K562 (cell line): ENCODE measurements around the gene HSPB1. TPM values are rescaled to one million over a fixed set of nuclear protein-coding genes. Genes with fewer than 3 reads are reported as not detected.

Experiments used
- ARNT ChIP-seq, 2 experiments: fragments of 450-650 bp; IDR thresholded peaks; 2 replicates each; pipeline ENCODE4 v1.6.1; 2016; ENCODE audit warnings: mild to moderate bottlenecking in 1 of 2
- BACH1 ChIP-seq: fragments of 200-800 bp; sonication (Bioruptor generic); IDR thresholded peaks from 2 replicates; pipeline ENCODE4 v1.6.1; 2016; ENCODE audit warnings: missing genetic modification characterization, missing compliant biosample characterization
- BCL6 ChIP-seq: fragments of 250-450 bp; sonication (Bioruptor Pico); IDR thresholded peaks from 2 replicates; pipeline ENCODE4 v1.4.0; 2020
- GABPB2 ChIP-seq: fragments of 250-450 bp; sonication (Bioruptor Pico); conservative IDR thresholded peaks from 2 replicates; pipeline ENCODE4 v1.5.1; 2021; ENCODE audit warnings: mild to moderate bottlenecking
- LEF1 ChIP-seq: fragments of 450-650 bp; IDR thresholded peaks from 2 replicates; pipeline ENCODE4 v1.6.1; 2016; ENCODE audit warnings: mild to moderate bottlenecking
- MCM3 ChIP-seq: fragments of 450-650 bp; IDR thresholded peaks from 2 replicates; pipeline ENCODE4 v1.6.1; 2016
- MEF2D ChIP-seq: conservative IDR thresholded peaks from 2 replicates; pipeline ENCODE4 v1.6.1; 2016; ENCODE audit warnings: low read depth, missing genetic modification characterization, missing compliant biosample characterization
- MTA1 ChIP-seq: fragments of 450-650 bp; IDR thresholded peaks from 2 replicates; pipeline ENCODE4 v1.6.1; 2017; ENCODE audit warnings: borderline replicate concordance
- MYNN ChIP-seq, 2 experiments: sonication (generic); formaldehyde crosslinking in 1 of 2; IDR thresholded peaks; 2 replicates each; pipeline versions ENCODE4 v1.5.0 to v1.6.1; 2016 to 2020; ENCODE audit warnings: antibody characterized with exemption in 1 of 2, missing genetic modification reagents in 1 of 2
- PTBP1 ChIP-seq: fragments of 200-400 bp; formaldehyde crosslinking; IDR thresholded peaks from 2 replicates; pipeline ENCODE4 v1.6.1; 2017; ENCODE audit warnings: low read depth, low read length
- PYGO2 ChIP-seq: fragments of 450-650 bp; IDR thresholded peaks from 2 replicates; pipeline ENCODE4 v1.6.1; 2016; ENCODE audit warnings: mild to moderate bottlenecking, missing genetic modification characterization, moderate library complexity, missing compliant biosample characterization
- SMARCB1 ChIP-seq: IDR thresholded peaks from 2 replicates; pipeline ENCODE4 v1.6.1; 2011; ENCODE audit warnings: improper control_type of control experiment, low read depth; ENCODE audit not compliant: insufficient read length
- STAG1 ChIP-seq: sonication (generic); formaldehyde crosslinking; IDR thresholded peaks from 2 replicates; pipeline ENCODE4 v1.5.0; 2020; ENCODE audit warnings: missing genetic modification reagents, borderline replicate concordance
- TFAM ChIP-seq: fragments of 250-450 bp; sonication (Bioruptor Pico); conservative IDR thresholded peaks from 2 replicates; pipeline ENCODE4 v1.5.0; 2021; ENCODE audit warnings: mild to moderate bottlenecking, moderate library complexity
- WHSC1 ChIP-seq: IDR thresholded peaks from one replicate; pipeline ENCODE4 v1.6.1; 2012; ENCODE audit warnings: low read length, control low read depth, inconsistent platforms
- ZBTB17 ChIP-seq: fragments of 450-650 bp; formaldehyde crosslinking; IDR thresholded peaks from 2 replicates; pipeline ENCODE4 v1.4.0; 2020; ENCODE audit warnings: mild to moderate bottlenecking
- ZNF778 ChIP-seq: fragments of 450-650 bp; formaldehyde crosslinking; IDR thresholded peaks from 2 replicates; pipeline ENCODE4 v1.4.0; 2020; ENCODE audit warnings: mild to moderate bottlenecking, moderate library complexity
- polyA plus RNA-seq, 8 experiments: library from polyadenylated mRNA; depleted of rRNA in 4 of 8; stranded (reverse) in 5 of 8; unstranded in 3 of 8; fragments of >200 nt; fragmentation: Nextera tagmentation in 2 of 8; fragmentation: Illumina TruSeq in 1 of 8; extraction: Ambion mirVana in 2 of 8; extraction: Trizol in 1 of 8; gene quantifications; 2 replicates each; pipeline versions ENCODE4 v1.2.1 to v1.2.3, GENCODE V29; 2011 to 2014; ENCODE audit warnings: inconsistent platforms in 1 of 8, missing spikeins in 1 of 8
- total RNA-seq, 7 experiments: library from RNA; depleted of rRNA in 6 of 7; stranded (reverse); fragments of >200 nt in 6 of 7; fragmentation: Illumina TruSeq in 2 of 7; extraction: Trizol in 2 of 7; gene quantifications; 2 replicates each; pipeline versions ENCODE4 v1.2.1 to v1.2.3, GENCODE V29; 2011 to 2021; ENCODE audit warnings: low replicate concordance in 1 of 7
- TF ChIP-seq, protein P1 (sequence below), 2 experiments: IDR thresholded peaks; 2 replicates each; pipeline ENCODE4 v1.6.1; 2011; ENCODE audit warnings: borderline replicate concordance in 1 of 2, control low read depth in 1 of 2, low read depth in 1 of 2, low read length in 1 of 2, mild to moderate bottlenecking in 1 of 2, mixed read lengths in 1 of 2, moderate library complexity in 1 of 2; ENCODE audit not compliant: insufficient read depth in 1 of 2, insufficient read length in 1 of 2, poor library complexity in 1 of 2, severe bottlenecking in 1 of 2; ENCODE audit errors: extremely low read depth in 1 of 2
- TF ChIP-seq, protein P2 (sequence below): fragments of 250-450 bp; sonication (Bioruptor Pico); IDR thresholded peaks from 2 replicates; pipeline ENCODE4 v1.5.0; 2020; ENCODE audit warnings: mild to moderate bottlenecking, borderline replicate concordance
- TF ChIP-seq, protein P3 (sequence below): IDR thresholded peaks from 2 replicates; pipeline ENCODE4 v1.6.1; 2016; ENCODE audit warnings: missing genetic modification characterization, missing compliant biosample characterization
- TF ChIP-seq, protein P4 (sequence below): fragments of 450-650 bp; IDR thresholded peaks from 2 replicates; pipeline ENCODE4 v1.6.1; 2014; ENCODE audit warnings: low read depth, mild to moderate bottlenecking, moderate library complexity, borderline replicate concordance
- TF ChIP-seq, protein P5 (sequence below): fragments of 250-450 bp; sonication (Bioruptor Pico); IDR thresholded peaks from 2 replicates; pipeline ENCODE4 v1.8.0; 2021; ENCODE audit warnings: borderline replicate concordance, mild to moderate bottlenecking, moderate library complexity; ENCODE audit not compliant: poor library complexity, severe bottlenecking

HSPB1 gene
- total and polyA plus RNA-seq, 9 of the 15 experiments (the other 6 are each of a cell fraction or from before 2014, with no cell fraction given) = 27.1 to 522 (median 138) TPM

DNA sequence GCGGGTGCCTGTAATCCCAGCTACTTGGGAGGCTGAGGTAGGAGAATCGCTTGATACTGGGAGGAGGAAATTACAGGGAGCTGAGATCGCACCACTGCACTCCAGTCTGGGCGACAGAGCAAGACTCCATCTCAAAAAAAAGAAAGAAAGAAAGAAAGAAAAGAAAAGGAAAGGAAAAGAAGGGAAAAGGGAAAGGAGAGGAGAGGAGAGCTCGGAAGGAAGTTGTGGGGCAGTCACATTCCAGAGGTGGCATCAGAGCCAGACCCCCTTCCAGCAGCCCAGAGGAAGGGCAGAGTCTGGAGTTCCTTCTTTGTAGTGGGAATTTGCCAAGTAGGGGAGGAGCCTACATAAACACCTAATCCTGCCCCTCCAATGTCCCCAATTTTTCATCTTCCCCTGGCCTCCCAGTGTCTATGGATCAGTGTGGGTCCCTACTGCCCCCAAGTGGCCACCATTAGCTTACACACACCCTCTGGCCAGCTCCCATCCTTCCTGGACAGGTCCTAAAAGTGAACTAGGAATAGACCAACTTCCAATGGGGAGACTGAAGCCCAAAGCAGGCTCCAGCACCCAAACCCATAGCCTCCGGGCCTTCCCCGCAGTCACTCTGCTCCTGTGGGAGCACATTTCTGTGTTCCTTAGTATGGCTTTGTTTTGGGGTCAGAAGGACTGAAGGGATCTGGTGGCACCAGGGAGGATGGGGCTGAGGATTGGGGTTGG is 39.6 kb upstream of the HSPB1 start (continued):
- TF ChIP-seq, protein P1, sequence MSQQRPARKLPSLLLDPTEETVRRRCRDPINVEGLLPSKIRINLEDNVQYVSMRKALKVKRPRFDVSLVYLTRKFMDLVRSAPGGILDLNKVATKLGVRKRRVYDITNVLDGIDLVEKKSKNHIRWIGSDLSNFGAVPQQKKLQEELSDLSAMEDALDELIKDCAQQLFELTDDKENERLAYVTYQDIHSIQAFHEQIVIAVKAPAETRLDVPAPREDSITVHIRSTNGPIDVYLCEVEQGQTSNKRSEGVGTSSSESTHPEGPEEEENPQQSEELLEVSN (IDR thresholded peaks at IDR 0.05; ENCODE audit: borderline replicate concordance in 1 of 2, extremely low read depth in 1 of 2, insufficient read depth in 1 of 2, insufficient read length in 1 of 2, low read depth in 1 of 2, low read length in 1 of 2, poor library complexity in 1 of 2, severe bottlenecking in 1 of 2) = no peak
- no peak for TF ChIP-seq LEF1
- no peak for TF ChIP-seq ZBTB17 (CRISPR knock-in tag)
- TF ChIP-seq, protein P2, sequence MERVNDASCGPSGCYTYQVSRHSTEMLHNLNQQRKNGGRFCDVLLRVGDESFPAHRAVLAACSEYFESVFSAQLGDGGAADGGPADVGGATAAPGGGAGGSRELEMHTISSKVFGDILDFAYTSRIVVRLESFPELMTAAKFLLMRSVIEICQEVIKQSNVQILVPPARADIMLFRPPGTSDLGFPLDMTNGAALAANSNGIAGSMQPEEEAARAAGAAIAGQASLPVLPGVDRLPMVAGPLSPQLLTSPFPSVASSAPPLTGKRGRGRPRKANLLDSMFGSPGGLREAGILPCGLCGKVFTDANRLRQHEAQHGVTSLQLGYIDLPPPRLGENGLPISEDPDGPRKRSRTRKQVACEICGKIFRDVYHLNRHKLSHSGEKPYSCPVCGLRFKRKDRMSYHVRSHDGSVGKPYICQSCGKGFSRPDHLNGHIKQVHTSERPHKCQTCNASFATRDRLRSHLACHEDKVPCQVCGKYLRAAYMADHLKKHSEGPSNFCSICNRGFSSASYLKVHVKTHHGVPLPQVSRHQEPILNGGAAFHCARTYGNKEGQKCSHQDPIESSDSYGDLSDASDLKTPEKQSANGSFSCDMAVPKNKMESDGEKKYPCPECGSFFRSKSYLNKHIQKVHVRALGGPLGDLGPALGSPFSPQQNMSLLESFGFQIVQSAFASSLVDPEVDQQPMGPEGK (CRISPR knock-in tag) = no peak
- TF ChIP-seq, protein P3, sequence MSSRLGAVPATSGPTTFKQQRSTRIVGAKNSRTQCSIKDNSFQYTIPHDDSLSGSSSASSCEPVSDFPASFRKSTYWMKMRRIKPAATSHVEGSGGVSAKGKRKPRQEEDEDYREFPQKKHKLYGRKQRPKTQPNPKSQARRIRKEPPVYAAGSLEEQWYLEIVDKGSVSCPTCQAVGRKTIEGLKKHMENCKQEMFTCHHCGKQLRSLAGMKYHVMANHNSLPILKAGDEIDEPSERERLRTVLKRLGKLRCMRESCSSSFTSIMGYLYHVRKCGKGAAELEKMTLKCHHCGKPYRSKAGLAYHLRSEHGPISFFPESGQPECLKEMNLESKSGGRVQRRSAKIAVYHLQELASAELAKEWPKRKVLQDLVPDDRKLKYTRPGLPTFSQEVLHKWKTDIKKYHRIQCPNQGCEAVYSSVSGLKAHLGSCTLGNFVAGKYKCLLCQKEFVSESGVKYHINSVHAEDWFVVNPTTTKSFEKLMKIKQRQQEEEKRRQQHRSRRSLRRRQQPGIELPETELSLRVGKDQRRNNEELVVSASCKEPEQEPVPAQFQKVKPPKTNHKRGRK = peak; percentile 38; the same call in 1 of the 2 replicates
- no peak for TF ChIP-seq SMARCB1
- 0 out of 2 replicates have a peak, but pooled peaks have one; percentile 18 for TF ChIP-seq MTA1
- no peak for TF ChIP-seq BCL6 (CRISPR knock-in tag)
- TF ChIP-seq STAG1 (CRISPR knock-in tag) = peak; percentile 49; the same call in 1 of the 2 replicates
- TF ChIP-seq TFAM (CRISPR knock-in tag) = no peak
- no peak for TF ChIP-seq MEF2D (tag)
- TF ChIP-seq, protein P4, sequence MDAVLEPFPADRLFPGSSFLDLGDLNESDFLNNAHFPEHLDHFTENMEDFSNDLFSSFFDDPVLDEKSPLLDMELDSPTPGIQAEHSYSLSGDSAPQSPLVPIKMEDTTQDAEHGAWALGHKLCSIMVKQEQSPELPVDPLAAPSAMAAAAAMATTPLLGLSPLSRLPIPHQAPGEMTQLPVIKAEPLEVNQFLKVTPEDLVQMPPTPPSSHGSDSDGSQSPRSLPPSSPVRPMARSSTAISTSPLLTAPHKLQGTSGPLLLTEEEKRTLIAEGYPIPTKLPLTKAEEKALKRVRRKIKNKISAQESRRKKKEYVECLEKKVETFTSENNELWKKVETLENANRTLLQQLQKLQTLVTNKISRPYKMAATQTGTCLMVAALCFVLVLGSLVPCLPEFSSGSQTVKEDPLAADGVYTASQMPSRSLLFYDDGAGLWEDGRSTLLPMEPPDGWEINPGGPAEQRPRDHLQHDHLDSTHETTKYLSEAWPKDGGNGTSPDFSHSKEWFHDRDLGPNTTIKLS = no peak
- no peak for TF ChIP-seq ARNT (IDR thresholded peaks at IDR 0.05)
- no peak for TF ChIP-seq BACH1
- no peak for TF ChIP-seq PYGO2 (tag)
- no peak for TF ChIP-seq WHSC1
- no peak for TF ChIP-seq MYNN (IDR thresholded peaks at IDR 0.05)
- TF ChIP-seq MYNN (CRISPR knock-in tag; IDR thresholded peaks at IDR 0.05) = no peak
- TF ChIP-seq, protein P5, sequence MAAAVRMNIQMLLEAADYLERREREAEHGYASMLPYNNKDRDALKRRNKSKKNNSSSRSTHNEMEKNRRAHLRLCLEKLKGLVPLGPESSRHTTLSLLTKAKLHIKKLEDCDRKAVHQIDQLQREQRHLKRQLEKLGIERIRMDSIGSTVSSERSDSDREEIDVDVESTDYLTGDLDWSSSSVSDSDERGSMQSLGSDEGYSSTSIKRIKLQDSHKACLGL (CRISPR knock-in tag) = no peak
- no peak for TF ChIP-seq PTBP1
- no peak for TF ChIP-seq ZNF778
- no peak for TF ChIP-seq MCM3
- TF ChIP-seq GABPB2 (CRISPR knock-in tag) = no peak
